GM12801 (cell line): ENCODE results near the gene LMF2.

Experiments
- CTCF ChIP-seq: IDR thresholded peaks from one replicate; pipeline ENCODE4 v1.5.1; 2011; ENCODE audit warnings: control low read depth; ENCODE audit not compliant: insufficient read length; ENCODE audit errors: extremely low read depth

LMF2 gene

DNA sequence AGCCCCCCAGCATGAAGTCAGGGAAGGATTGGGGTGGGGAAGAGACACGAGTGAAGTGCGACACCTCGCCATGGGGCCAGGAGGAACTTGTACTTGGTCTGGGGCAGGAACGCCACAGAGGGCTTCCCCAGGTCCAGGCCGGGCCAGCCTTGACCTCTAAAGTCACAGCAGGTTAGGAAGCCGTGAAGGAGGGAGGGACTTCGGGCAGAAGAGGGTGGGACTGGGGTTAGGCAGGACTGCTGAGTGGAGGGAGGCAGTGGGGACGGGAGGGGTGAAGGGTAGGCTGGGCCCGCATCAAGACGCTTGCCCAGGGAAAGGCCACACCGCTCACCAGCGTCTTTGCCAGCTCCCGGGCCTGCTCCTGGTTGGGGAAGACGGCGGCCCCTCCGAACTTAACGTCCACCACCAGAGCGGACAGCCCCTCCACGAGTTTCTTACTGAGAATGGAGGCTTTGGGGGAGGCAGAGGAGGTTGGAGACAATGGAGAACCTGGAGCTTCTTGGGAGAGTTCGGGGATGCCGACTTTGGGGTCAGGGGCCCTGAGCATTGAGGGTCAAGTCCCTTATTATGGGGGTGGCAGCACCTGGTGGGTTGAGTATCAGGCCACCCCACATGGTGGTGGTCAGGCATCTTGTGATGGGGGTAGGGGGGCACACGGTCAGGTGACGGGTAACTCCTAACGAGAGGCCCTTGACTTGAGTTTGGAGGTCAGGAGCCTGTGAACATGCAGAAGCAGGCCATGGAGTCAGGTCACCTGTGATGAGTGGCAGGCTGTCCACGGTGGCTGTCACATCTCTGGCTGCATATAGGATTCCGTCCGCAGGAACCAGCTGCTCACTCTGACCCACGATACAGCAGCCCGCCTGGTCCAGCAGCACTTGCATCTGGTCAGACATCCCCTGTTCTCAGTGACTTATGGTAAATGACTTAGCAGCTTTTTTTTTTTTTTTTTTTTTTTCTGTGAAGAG, 19.6 kb upstream of the LMF2 start:
- TF ChIP-seq CTCF = no peak

DNA sequence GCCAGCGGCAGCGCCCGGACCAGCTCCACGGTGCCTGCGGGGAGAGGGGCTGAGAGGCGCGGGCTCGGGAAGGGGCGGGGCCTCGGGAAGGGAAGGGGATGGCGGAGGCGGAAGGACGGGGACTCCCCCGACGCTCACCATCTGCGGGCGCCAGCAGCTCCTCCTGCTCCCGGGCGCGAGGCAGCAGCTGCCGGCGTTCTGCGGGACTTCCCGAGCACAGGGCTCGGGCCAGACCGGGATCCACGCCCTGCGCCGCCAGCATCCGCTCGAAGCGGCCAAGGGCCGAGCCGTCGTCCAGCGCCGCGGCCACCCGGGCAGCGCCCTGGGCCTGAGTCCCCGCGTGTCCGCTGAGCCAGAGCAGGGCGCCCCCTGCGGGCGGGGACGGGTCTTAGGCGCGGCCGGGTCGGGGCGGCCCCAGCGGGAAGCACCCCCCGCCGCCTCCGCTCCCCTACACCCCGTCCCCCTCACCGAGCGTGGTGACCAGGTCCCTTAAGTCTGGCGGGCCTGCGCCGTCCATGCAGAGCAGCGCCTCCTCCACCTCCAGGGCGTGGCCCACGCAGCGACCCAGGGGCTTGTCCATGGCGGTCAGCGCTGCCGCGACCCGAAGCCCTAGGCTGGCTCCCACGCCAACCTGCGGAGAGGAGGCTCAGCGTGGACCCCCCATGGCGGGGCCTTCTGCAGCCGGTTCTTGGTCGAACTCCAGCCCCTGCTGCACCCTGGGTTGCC, 18.8 kb upstream of the LMF2 start:
- no peak for TF ChIP-seq CTCF

DNA sequence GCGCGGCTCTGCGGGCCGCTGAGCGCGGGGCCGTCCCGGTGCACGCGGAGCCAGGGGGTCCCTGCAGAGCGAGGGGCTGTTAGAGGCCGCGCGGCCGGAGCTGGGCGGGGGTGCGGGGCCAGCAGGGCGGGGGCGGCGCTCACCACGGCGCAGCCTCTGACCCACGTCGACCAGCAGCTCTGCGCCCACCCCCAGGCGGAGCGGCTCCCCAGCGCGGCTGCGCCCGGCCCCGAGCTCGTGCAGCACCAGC, 18.3 kb upstream of the LMF2 start:
- no peak for TF ChIP-seq CTCF

GRCh38 chr22:50525104-50525857, 17.8 kb upstream of the LMF2 start, which contains the start of gene SCO2:
Gene SCO2, minus strand, starts transcription at chr22:50525598. Its CDS starts 1,187 bp downstream, at chr22:50524411.
- no peak for TF ChIP-seq CTCF

GRCh38 chr22:50524676-50525103, 17.2 kb upstream of the LMF2 start:
- TF ChIP-seq CTCF = no peak

DNA sequence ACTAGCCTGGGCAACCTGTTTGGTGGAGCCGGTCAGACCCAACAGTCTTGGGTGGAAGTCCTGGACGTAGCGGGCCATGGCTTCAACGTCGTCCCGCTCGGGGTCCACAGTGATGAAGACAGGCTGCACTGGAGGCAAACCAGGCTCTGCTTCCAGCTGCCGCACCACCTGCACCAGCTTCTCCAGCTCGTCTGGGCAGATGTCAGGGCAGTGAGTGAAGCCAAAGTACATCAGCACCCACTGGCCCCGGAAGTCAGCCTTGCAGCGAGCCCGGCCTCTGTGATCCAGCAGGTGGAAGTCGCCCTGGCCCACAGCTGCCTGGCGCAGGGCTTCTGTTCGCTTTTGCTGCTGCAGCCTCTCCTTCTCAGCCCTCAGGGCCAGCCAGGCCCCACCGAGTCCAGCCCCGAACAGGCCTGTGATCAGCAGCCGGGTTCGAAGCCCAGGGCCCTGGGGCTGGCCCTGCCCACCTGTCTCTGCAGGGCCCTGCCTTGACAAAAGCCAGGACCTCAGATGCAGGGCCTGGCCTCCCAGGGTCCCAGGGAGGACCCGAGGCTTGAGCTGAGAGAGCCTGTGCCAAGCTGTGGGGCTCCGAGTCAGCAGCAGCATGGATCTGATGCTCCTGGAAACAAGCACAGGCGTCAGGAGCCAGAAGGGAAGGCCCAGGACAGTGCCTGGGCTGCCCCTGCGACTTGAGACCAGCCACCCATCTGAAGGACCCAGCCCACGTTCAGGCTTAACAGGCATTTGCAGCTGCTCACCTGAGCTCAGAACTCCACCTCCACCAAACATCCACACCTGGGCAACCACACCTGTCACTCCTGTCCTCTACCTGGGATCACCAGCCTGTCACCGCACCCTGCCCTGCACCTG, 16.5 kb upstream of the LMF2 start:
- no peak for TF ChIP-seq CTCF

DNA sequence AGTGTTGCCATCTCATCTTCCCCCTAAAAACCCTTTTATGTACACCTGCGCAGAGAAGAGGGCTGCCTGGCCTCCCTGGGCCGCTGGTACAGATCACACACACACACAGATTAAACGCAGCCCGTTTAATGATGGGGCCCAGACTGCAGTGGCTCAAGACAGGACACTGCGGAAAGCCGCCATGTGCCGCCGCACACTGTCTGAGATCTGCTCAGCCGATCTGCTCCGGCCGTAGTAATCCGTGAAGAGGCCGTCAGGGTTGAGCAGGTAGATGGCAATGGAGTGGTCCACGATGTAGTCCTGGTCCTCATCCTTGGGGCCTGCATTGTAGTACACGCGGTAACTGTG, 15.9 kb upstream of the LMF2 start:
- TF ChIP-seq CTCF = no peak
